K562 (cell line): ENCODE data around the gene NPR2. TPM values are rescaled to one million over a fixed set of nuclear protein-coding genes. Genes with fewer than 3 reads are reported as not detected.

Experiments
- ATF1 ChIP-seq, 2 experiments: fragments of 450-650 bp in 1 of 2; IDR thresholded peaks; 2 replicates each; pipeline ENCODE4 v1.6.1; 2016; ENCODE audit warnings: missing compliant biosample characterization in 1 of 2, missing genetic modification characterization in 1 of 2
- BCOR ChIP-seq: fragments of 450-650 bp; IDR thresholded peaks from 2 replicates; pipeline ENCODE4 v1.6.1; 2016
- CHD4 ChIP-seq: fragments of 200-600 bp; sonication (generic); IDR thresholded peaks from 3 replicates; pipeline ENCODE4 v1.6.1; 2012; ENCODE audit warnings: low read depth, mild to moderate bottlenecking, mixed read lengths, low read length, inconsistent platforms; ENCODE audit not compliant: insufficient read depth, insufficient replicate concordance, poor library complexity, severe bottlenecking
- CREBBP ChIP-seq: IDR thresholded peaks from one replicate; pipeline ENCODE4 v1.6.1; 2012; ENCODE audit warnings: low read depth, mild to moderate bottlenecking, control low read depth, inconsistent platforms, low read length
- ELF4 ChIP-seq: fragments of 450-650 bp; formaldehyde crosslinking; IDR thresholded peaks from 2 replicates; pipeline ENCODE4 v1.4.0; 2022; ENCODE audit warnings: missing genetic modification characterization
- HDAC6 ChIP-seq: IDR thresholded peaks from 2 replicates; pipeline ENCODE4 v1.6.1; 2012; ENCODE audit warnings: low read depth, mild to moderate bottlenecking, control low read depth, inconsistent platforms, low read length, moderate library complexity
- KAT2B ChIP-seq: IDR thresholded peaks from one replicate; pipeline ENCODE4 v1.6.1; 2012; ENCODE audit warnings: low read depth, mild to moderate bottlenecking, control low read depth, inconsistent platforms, low read length, moderate library complexity
- LCOR ChIP-seq: sonication (generic); formaldehyde crosslinking; IDR thresholded peaks from 2 replicates; pipeline ENCODE4 v1.8.0; 2022; ENCODE audit warnings: mild to moderate bottlenecking, missing genetic modification reagents
- MNT ChIP-seq, 2 experiments: fragments of 450-650 bp; conservative IDR thresholded peaks; 2 replicates each; pipeline ENCODE4 v1.6.1; 2017; ENCODE audit warnings: mild to moderate bottlenecking in 2 of 2, moderate library complexity in 2 of 2
- OTX1 ChIP-seq: fragments of 450-650 bp; formaldehyde crosslinking; IDR thresholded peaks from 2 replicates; pipeline ENCODE4 v1.4.0; 2022; ENCODE audit warnings: mild to moderate bottlenecking
- PHB2 ChIP-seq: fragments of 450-650 bp; IDR thresholded peaks from 2 replicates; pipeline ENCODE4 v1.6.1; 2017; ENCODE audit warnings: low read depth
- SRSF3 ChIP-seq: fragments of 200-400 bp; formaldehyde crosslinking; IDR thresholded peaks from 2 replicates; pipeline ENCODE4 v1.6.1; 2016; ENCODE audit warnings: mild to moderate bottlenecking, low read length, moderate library complexity; ENCODE audit not compliant: insufficient read depth
- USF1 ChIP-seq: sonication (generic); formaldehyde crosslinking; IDR thresholded peaks from 2 replicates; pipeline ENCODE4 v1.9.0; 2022; ENCODE audit warnings: mild to moderate bottlenecking, missing genetic modification reagents
- ZNF263 ChIP-seq: sonication (generic); formaldehyde crosslinking; IDR thresholded peaks from 2 replicates; pipeline ENCODE4 v1.8.0; 2022; ENCODE audit warnings: mild to moderate bottlenecking, missing genetic modification reagents, borderline replicate concordance
- ZNF407 ChIP-seq: fragments of 450-650 bp; IDR thresholded peaks from 2 replicates; pipeline ENCODE4 v1.6.1; 2016; ENCODE audit warnings: low read depth
- ZNF431 ChIP-seq: sonication (generic); formaldehyde crosslinking; IDR thresholded peaks from 2 replicates; pipeline ENCODE4 v1.8.0; 2022; ENCODE audit warnings: mild to moderate bottlenecking, missing genetic modification reagents
- ZNF766 ChIP-seq: fragments of 200-800 bp; sonication (Bioruptor generic); conservative IDR thresholded peaks from 2 replicates; pipeline ENCODE4 v1.6.1; 2016; ENCODE audit warnings: missing genetic modification characterization, missing compliant biosample characterization
- ZNF79 ChIP-seq: fragments of 250-450 bp; sonication (Bioruptor Pico); IDR thresholded peaks from 2 replicates; pipeline ENCODE4 v1.4.0; 2020; ENCODE audit warnings: low read depth, mild to moderate bottlenecking, moderate library complexity
- polyA plus RNA-seq, 8 experiments: library from polyadenylated mRNA; depleted of rRNA in 4 of 8; stranded (reverse) in 5 of 8; unstranded in 3 of 8; fragments of >200 nt; fragmentation: Nextera tagmentation in 2 of 8; fragmentation: Illumina TruSeq in 1 of 8; extraction: Ambion mirVana in 2 of 8; extraction: Trizol in 1 of 8; gene quantifications; 2 replicates each; pipeline versions ENCODE4 v1.2.1 to v1.2.3, GENCODE V29; 2011 to 2014; ENCODE audit warnings: inconsistent platforms in 1 of 8, missing spikeins in 1 of 8
- total RNA-seq, 7 experiments: library from RNA; depleted of rRNA in 6 of 7; stranded (reverse); fragments of >200 nt in 6 of 7; fragmentation: Illumina TruSeq in 2 of 7; extraction: Trizol in 2 of 7; gene quantifications; 2 replicates each; pipeline versions ENCODE4 v1.2.1 to v1.2.3, GENCODE V29; 2011 to 2021; ENCODE audit warnings: low replicate concordance in 1 of 7

Gene NPR2
- total and polyA plus RNA-seq, 9 of the 15 experiments (the other 6 are each of a cell fraction or from before 2014, with no cell fraction given): 2.4 to 12.9 (median 6.0) TPM

- TF ChIP-seq CHD4 (no peak), ELF4 (CRISPR knock-in tag) (no peak), ZNF79 (CRISPR knock-in tag) (no peak), ZNF407 (no peak), CREBBP (no peak), ZNF263 (CRISPR knock-in tag) (no peak), SRSF3 (no peak), BCOR (no peak), MNT (conservative IDR thresholded peaks at IDR 0.05) (peak in 1 of 2 experiments; percentile 35; a peak in 2 of 4 replicates), ATF1 (CRISPR knock-in tag; IDR thresholded peaks at IDR 0.05) (no peak), ATF1 (tag; IDR thresholded peaks at IDR 0.05) (no peak), LCOR (CRISPR knock-in tag) (no peak), USF1 (CRISPR knock-in tag) (peak; percentile 55; the same call in 1 of the 2 replicates), PHB2 (no peak), ZNF766 (no peak), OTX1 (CRISPR knock-in tag) (no peak), KAT2B (no peak), HDAC6 (no peak), ZNF431 (CRISPR knock-in tag) (no peak)
Measured at GRCh38 chr9:35798658-35799374, 7.4 kb downstream of the NPR2 start (continued).
